Measurements from ENCODE around the gene DPP6.

The DPP6 gene

GRCh38 chr7:154738216-154738615 is 686.0 kb downstream of the DPP6 start:
- Histone ChIP-seq H3K4me3 (ENCODE audit: low read length in 2 of 2) (no peak overlapping the region), H3K4me1 (ENCODE audit: control insufficient read depth, insufficient read depth, low read length) (no peaks in the 10 kb centered on the region), H3K27me3 (ENCODE audit: control insufficient read depth in 1 of 2, insufficient read depth in 2 of 2, low read length in 2 of 2) (no peaks in the 10 kb centered on the region), H3K9ac (ENCODE audit: low read length in 2 of 2) (no peak overlapping the region), H3K9me3 (ENCODE audit: control insufficient read depth in 2 of 2, low read length in 2 of 2) (no peaks in the 10 kb centered on the region), H3K36me3 (ENCODE audit: control insufficient read depth in 2 of 2, insufficient read depth in 2 of 2, low read length in 2 of 2) (no peaks in the 10 kb centered on the region), H3K27ac (ENCODE audit: low read length) (no peak overlapping the region)

GRCh38 chr7:154741131-154741530 is 688.9 kb downstream of the DPP6 start:
- Histone ChIP-seq H3K27me3 (ENCODE audit: control insufficient read depth in 1 of 2, insufficient read depth in 2 of 2, low read length in 2 of 2) (no peaks in the 10 kb centered on the region), H3K36me3 (ENCODE audit: control insufficient read depth in 2 of 2, insufficient read depth in 2 of 2, low read length in 2 of 2) (no peaks in the 10 kb centered on the region), H3K4me3 (ENCODE audit: low read length in 2 of 2) (no peak overlapping the region), H3K9me3 (ENCODE audit: control insufficient read depth in 2 of 2, low read length in 2 of 2) (no peaks in the 10 kb centered on the region), H3K4me1 (ENCODE audit: control insufficient read depth, insufficient read depth, low read length) (no peaks in the 10 kb centered on the region), H3K27ac (ENCODE audit: low read length) (no peak overlapping the region), H3K9ac (ENCODE audit: low read length in 2 of 2) (no peak overlapping the region)

- Histone ChIP-seq H3K27ac (ENCODE audit: low read length) (no peak overlapping the region), H3K9ac (ENCODE audit: low read length in 2 of 2) (no peak overlapping the region), H3K9me3 (ENCODE audit: control insufficient read depth in 2 of 2, low read length in 2 of 2) (no peaks in the 10 kb centered on the region), H3K27me3 (ENCODE audit: control insufficient read depth in 1 of 2, insufficient read depth in 2 of 2, low read length in 2 of 2) (no peaks in the 10 kb centered on the region), H3K36me3 (ENCODE audit: control insufficient read depth in 2 of 2, insufficient read depth in 2 of 2, low read length in 2 of 2) (no peaks in the 10 kb centered on the region), H3K4me3 (ENCODE audit: low read length in 2 of 2) (no peak overlapping the region), H3K4me1 (ENCODE audit: control insufficient read depth, insufficient read depth, low read length) (no peaks in the 10 kb centered on the region)
Observed at GRCh38 chr7:154743206-154743605, 691.0 kb downstream of the DPP6 start.

- no peak overlapping the region for H3K27ac ChIP-seq (ENCODE audit: low read length)
- no peaks in the 10 kb centered on the region for H3K9me3 ChIP-seq (ENCODE audit: control insufficient read depth in 2 of 2, low read length in 2 of 2)
- H3K27me3 ChIP-seq (ENCODE audit: control insufficient read depth in 1 of 2, insufficient read depth in 2 of 2, low read length in 2 of 2) = no peaks in the 10 kb centered on the region
- no peaks in the 10 kb centered on the region for H3K4me1 ChIP-seq (ENCODE audit: control insufficient read depth, insufficient read depth, low read length)
- H3K4me3 ChIP-seq (ENCODE audit: low read length in 2 of 2) = no peak overlapping the region
- H3K9ac ChIP-seq (ENCODE audit: low read length in 2 of 2) = no peak overlapping the region
- no peaks in the 10 kb centered on the region for H3K36me3 ChIP-seq (ENCODE audit: control insufficient read depth in 2 of 2, insufficient read depth in 2 of 2, low read length in 2 of 2)
Observed at GRCh38 chr7:154744256-154744860, 692.2 kb downstream of the DPP6 start.

- Histone ChIP-seq H3K27ac (ENCODE audit: low read length) (no peak overlapping the region), H3K36me3 (ENCODE audit: control insufficient read depth in 2 of 2, insufficient read depth in 2 of 2, low read length in 2 of 2) (no peaks in the 10 kb centered on the region), H3K9ac (ENCODE audit: low read length in 2 of 2) (no peak overlapping the region), H3K4me3 (ENCODE audit: low read length in 2 of 2) (no peak overlapping the region), H3K4me1 (ENCODE audit: control insufficient read depth, insufficient read depth, low read length) (no peaks in the 10 kb centered on the region), H3K27me3 (ENCODE audit: control insufficient read depth in 1 of 2, insufficient read depth in 2 of 2, low read length in 2 of 2) (no peaks in the 10 kb centered on the region), H3K9me3 (ENCODE audit: control insufficient read depth in 2 of 2, low read length in 2 of 2) (no peaks in the 10 kb centered on the region)
Observed at GRCh38 chr7:154744861-154745258, 692.7 kb downstream of the DPP6 start.

- H3K27ac ChIP-seq (ENCODE audit: low read length) = no peak overlapping the region
- no peak overlapping the region for H3K4me3 ChIP-seq (ENCODE audit: low read length in 2 of 2)
Observed at GRCh38 chr7:154746571-154747360, 694.6 kb downstream of the DPP6 start.

GRCh38 chr7:154748089-154748786 is 696.0 kb downstream of the DPP6 start:
- Histone ChIP-seq H3K4me3 (ENCODE audit: low read length in 2 of 2) (no peak overlapping the region), H3K9ac (ENCODE audit: low read length in 2 of 2) (no peak overlapping the region)

More at GRCh38 chr7:154746571-154747360, 694.6 kb downstream of the DPP6 start:
- Histone ChIP-seq H3K4me1 (ENCODE audit: control insufficient read depth, insufficient read depth, low read length) (no peaks in the 10 kb centered on the region), H3K36me3 (ENCODE audit: control insufficient read depth in 2 of 2, insufficient read depth in 2 of 2, low read length in 2 of 2) (no peaks in the 10 kb centered on the region), H3K9ac (ENCODE audit: low read length in 2 of 2) (no peak overlapping the region), H3K27me3 (ENCODE audit: control insufficient read depth in 1 of 2, insufficient read depth in 2 of 2, low read length in 2 of 2) (no peaks in the 10 kb centered on the region), H3K9me3 (ENCODE audit: control insufficient read depth in 2 of 2, low read length in 2 of 2) (no peaks in the 10 kb centered on the region)

GRCh38 chr7:154750353-154750801 is 698.2 kb downstream of the DPP6 start:
- no peaks in the 10 kb centered on the region for H3K9me3 ChIP-seq (ENCODE audit: control insufficient read depth in 2 of 2, low read length in 2 of 2)
- H3K36me3 ChIP-seq (ENCODE audit: control insufficient read depth in 2 of 2, insufficient read depth in 2 of 2, low read length in 2 of 2) = no peaks in the 10 kb centered on the region
- H3K4me1 ChIP-seq (ENCODE audit: control insufficient read depth, insufficient read depth, low read length) = no peaks in the 10 kb centered on the region
- no peak overlapping the region for H3K4me3 ChIP-seq (ENCODE audit: low read length in 2 of 2)
- no peak overlapping the region for H3K9ac ChIP-seq (ENCODE audit: low read length in 2 of 2)
- no peak overlapping the region for H3K27ac ChIP-seq (ENCODE audit: low read length)
- no peaks in the 10 kb centered on the region for H3K27me3 ChIP-seq (ENCODE audit: control insufficient read depth in 1 of 2, insufficient read depth in 2 of 2, low read length in 2 of 2)

More at GRCh38 chr7:154748089-154748786, 696.0 kb downstream of the DPP6 start:
- Histone ChIP-seq H3K27ac (ENCODE audit: low read length) (no peak overlapping the region), H3K9me3 (ENCODE audit: control insufficient read depth in 2 of 2, low read length in 2 of 2) (no peaks in the 10 kb centered on the region), H3K36me3 (ENCODE audit: control insufficient read depth in 2 of 2, insufficient read depth in 2 of 2, low read length in 2 of 2) (no peaks in the 10 kb centered on the region), H3K27me3 (ENCODE audit: control insufficient read depth in 1 of 2, insufficient read depth in 2 of 2, low read length in 2 of 2) (no peaks in the 10 kb centered on the region), H3K4me1 (ENCODE audit: control insufficient read depth, insufficient read depth, low read length) (no peaks in the 10 kb centered on the region)

GRCh38 chr7:154753226-154753625 is 701.0 kb downstream of the DPP6 start:
- H3K9me3 ChIP-seq (ENCODE audit: control insufficient read depth in 2 of 2, low read length in 2 of 2) = no peaks in the 10 kb centered on the region

GRCh38 chr7:154757756-154758155 is 705.6 kb downstream of the DPP6 start:
- Histone ChIP-seq H3K9me3 (ENCODE audit: control insufficient read depth in 2 of 2, low read length in 2 of 2) (peaks cover 0 to 2% of the 10 kb centered on the region in 2 donors), H3K4me3 (ENCODE audit: low read length in 2 of 2) (no peak overlapping the region), H3K27me3 (ENCODE audit: control insufficient read depth in 1 of 2, insufficient read depth in 2 of 2, low read length in 2 of 2) (no peaks in the 10 kb centered on the region), H3K4me1 (ENCODE audit: control insufficient read depth, insufficient read depth, low read length) (no peaks in the 10 kb centered on the region), H3K36me3 (ENCODE audit: control insufficient read depth in 2 of 2, insufficient read depth in 2 of 2, low read length in 2 of 2) (no peaks in the 10 kb centered on the region), H3K27ac (ENCODE audit: low read length) (no peak overlapping the region), H3K9ac (ENCODE audit: low read length in 2 of 2) (no peak overlapping the region)

More at GRCh38 chr7:154753226-154753625, 701.0 kb downstream of the DPP6 start:
- H3K9ac ChIP-seq (ENCODE audit: low read length in 2 of 2) = no peak overlapping the region
- no peak overlapping the region for H3K4me3 ChIP-seq (ENCODE audit: low read length in 2 of 2)
- H3K27ac ChIP-seq (ENCODE audit: low read length) = no peak overlapping the region
- H3K4me1 ChIP-seq (ENCODE audit: control insufficient read depth, insufficient read depth, low read length) = no peaks in the 10 kb centered on the region
- no peaks in the 10 kb centered on the region for H3K27me3 ChIP-seq (ENCODE audit: control insufficient read depth in 1 of 2, insufficient read depth in 2 of 2, low read length in 2 of 2)
- H3K36me3 ChIP-seq (ENCODE audit: control insufficient read depth in 2 of 2, insufficient read depth in 2 of 2, low read length in 2 of 2) = no peaks in the 10 kb centered on the region
